ENCODE data around the gene DOK7. TPM values are rescaled to one million over a fixed set of nuclear protein-coding genes. Genes with fewer than 3 reads are reported as not detected.

The DOK7 gene
- total RNA-seq, 5 donors from 2014 or later (not counting 1 experiment from before 2014, with no cell fraction given), result 0.22 to 0.58 (median 0.36) TPM; not detected in 2

DNA sequence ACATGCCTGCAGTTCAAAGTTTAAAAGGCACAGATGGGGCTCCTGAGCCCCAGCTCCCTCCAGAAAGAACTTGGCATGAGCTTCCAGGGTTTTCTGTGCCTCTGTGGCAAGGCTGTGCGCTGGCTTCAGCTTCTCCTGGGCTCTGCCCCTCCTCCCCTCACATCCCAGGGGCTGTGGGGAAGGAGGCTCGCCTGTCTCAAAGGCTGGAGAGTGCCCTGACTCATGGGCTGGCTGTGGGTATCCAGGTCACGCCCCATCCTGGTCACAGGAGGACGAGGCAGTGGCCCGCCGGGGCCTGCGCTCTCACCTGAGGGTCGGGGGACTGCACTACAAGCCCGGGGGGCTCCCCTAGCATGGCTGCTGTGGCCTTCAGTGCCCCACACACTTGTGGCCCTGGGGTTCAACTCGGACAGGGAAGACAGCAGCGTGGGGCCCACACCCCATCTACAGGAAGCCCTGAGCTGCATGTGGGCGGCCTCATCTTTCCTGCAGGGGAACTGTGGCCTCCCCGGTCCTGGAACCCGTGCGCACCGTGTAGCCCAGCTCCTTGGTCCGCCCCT lies 51.2 kb downstream of the DOK7 start:
- Mint-ChIP-seq H3K27ac (no peak overlapping the region), H3K4me1 (no peaks in the 10 kb centered on the region), H3K36me3 (peaks cover 59% of the 10 kb centered on the region), H3K4me3 (no peak overlapping the region), H3K9me3 (no peaks in the 10 kb centered on the region), H3K27me3 (no peaks in the 10 kb centered on the region)
- Histone ChIP-seq H3K4me1 (ENCODE audit: control insufficient read depth in 1 of 2, extremely low read depth in 1 of 2, insufficient read depth in 2 of 2, low read length in 2 of 2) (no peaks in the 10 kb centered on the region), H3K4me3 (ENCODE audit: control insufficient read depth in 1 of 2, extremely low read depth in 1 of 2, low read length in 1 of 2) (no peak overlapping the region), H3K27ac (ENCODE audit: low read length) (no peak overlapping the region), H3K27me3 (replicated peaks in 1 of 2; ENCODE audit: control insufficient read depth in 2 of 2, extremely low read depth in 1 of 2, insufficient read depth in 2 of 2, low read length in 1 of 2) (no peaks in the 10 kb centered on the region), H3K9me3 (no peaks in the 10 kb centered on the region), H3K36me3 (ENCODE audit: control insufficient read depth in 2 of 2, extremely low read depth in 1 of 2, insufficient read depth in 1 of 2, low read length in 1 of 2) (peaks cover 28 to 87% of the 10 kb centered on the region in 2 donors)
- WGBS (ENCODE audit: insufficient coverage), result 86% methylated on average over 16 of the region's 17 CpGs
- ChIA-PET CTCF (no interaction called here), POLR2A (no interaction called here)
- ATAC-seq (replicated peaks in 1 of 4) (no peak), DNase-seq (no peak)

DNA sequence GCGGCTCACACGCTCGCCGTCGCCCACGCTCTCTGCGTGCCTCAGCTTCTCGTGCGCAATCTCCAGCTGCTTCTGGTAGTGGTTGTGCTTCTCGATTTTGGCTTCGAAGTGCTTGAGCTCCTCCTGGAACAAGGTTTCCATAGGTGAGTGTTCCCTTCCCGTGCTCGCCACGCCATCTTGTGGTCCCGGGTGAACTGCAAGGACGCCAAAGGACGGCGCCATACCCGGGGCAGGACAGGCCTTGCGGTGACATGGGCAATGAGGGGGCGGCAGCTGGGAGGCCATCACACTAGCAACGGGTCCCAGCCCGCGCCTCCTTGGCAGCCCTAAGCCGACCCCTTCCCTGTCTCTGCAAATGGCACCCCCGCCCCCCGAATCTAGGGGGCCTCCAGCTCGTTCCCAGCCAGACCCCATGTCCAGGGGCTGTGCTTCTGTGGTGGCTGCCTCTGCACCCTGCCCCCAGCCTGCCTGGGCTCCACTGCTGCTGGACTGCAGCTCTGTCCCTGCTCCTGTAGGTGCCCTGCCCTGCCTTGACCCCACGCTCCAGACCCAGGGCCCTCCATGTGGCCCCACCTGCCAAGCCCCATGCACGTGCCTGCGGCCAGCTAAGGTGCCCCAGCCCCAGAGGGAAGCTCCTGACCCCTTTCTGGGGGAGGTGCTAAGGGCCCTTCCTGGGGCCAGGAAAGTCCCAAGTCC lies 51.8 kb downstream of the DOK7 start:
- H3K36me3 Mint-ChIP-seq, result peaks cover 59% of the 10 kb centered on the region
- no peaks in the 10 kb centered on the region for H3K9me3 ChIP-seq
- POLR2A ChIA-PET, result no interaction called here
- H3K9me3 Mint-ChIP-seq, result no peaks in the 10 kb centered on the region
- H3K4me1 ChIP-seq (ENCODE audit: control insufficient read depth in 1 of 2, extremely low read depth in 1 of 2, insufficient read depth in 2 of 2, low read length in 2 of 2), result no peaks in the 10 kb centered on the region
- H3K27me3 Mint-ChIP-seq, result no peaks in the 10 kb centered on the region
- CTCF ChIA-PET, result no interaction called here
- no peak for ATAC-seq (replicated peaks in 1 of 4)
- WGBS (ENCODE audit: insufficient coverage), result 96% methylated on average over 30 of the region's 31 CpGs
- H3K4me3 ChIP-seq (ENCODE audit: control insufficient read depth in 1 of 2, extremely low read depth in 1 of 2, low read length in 1 of 2), result no peak overlapping the region
- H3K27ac Mint-ChIP-seq, result no peak overlapping the region
- H3K27ac ChIP-seq (ENCODE audit: low read length), result no peak overlapping the region
- H3K36me3 ChIP-seq (ENCODE audit: control insufficient read depth in 2 of 2, extremely low read depth in 1 of 2, insufficient read depth in 1 of 2, low read length in 1 of 2), result peaks cover 30 to 87% of the 10 kb centered on the region in 2 donors
- no peaks in the 10 kb centered on the region for H3K4me1 Mint-ChIP-seq
- no peak for DNase-seq
- peak overlapping the region in 1 of 3 donors; percentile 35 for H3K4me3 Mint-ChIP-seq
- no peaks in the 10 kb centered on the region for H3K27me3 ChIP-seq (replicated peaks in 1 of 2; ENCODE audit: control insufficient read depth in 2 of 2, extremely low read depth in 1 of 2, insufficient read depth in 2 of 2, low read length in 1 of 2)

DNA sequence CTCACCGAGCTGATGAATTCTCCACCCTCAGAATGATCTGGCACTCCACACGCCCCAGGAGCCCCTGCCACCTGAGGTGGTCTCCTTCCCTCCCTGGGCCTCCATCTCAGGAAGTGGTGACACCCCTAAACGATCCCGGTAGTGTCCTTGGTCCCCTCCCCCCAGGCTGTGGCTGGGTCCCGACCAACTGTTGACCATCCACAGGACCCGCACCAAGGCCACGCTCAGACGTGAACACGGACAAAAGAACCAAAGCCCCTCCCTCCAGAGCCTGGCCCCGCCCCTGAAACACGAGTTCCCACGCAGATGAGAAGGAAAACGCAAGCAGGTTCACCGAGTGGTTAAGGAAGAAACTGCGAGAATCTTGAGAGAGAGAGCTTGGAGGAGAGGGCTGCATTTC lies 52.5 kb downstream of the DOK7 start:
- H3K36me3 ChIP-seq (ENCODE audit: control insufficient read depth in 2 of 2, extremely low read depth in 1 of 2, insufficient read depth in 1 of 2, low read length in 1 of 2), result peaks cover 30 to 87% of the 10 kb centered on the region in 2 donors
- H3K4me3 ChIP-seq (ENCODE audit: control insufficient read depth in 1 of 2, extremely low read depth in 1 of 2, low read length in 1 of 2), result no peak overlapping the region
- Mint-ChIP-seq H3K36me3 (peaks cover 52% of the 10 kb centered on the region), H3K4me1 (no peaks in the 10 kb centered on the region), H3K4me3 (no peak overlapping the region), H3K27ac (no peak overlapping the region), H3K27me3 (no peaks in the 10 kb centered on the region), H3K9me3 (no peaks in the 10 kb centered on the region)
- ChIA-PET CTCF (no interaction called here), POLR2A (no interaction called here)
- H3K9me3 ChIP-seq, result no peaks in the 10 kb centered on the region
- no peaks in the 10 kb centered on the region for H3K4me1 ChIP-seq (ENCODE audit: control insufficient read depth in 1 of 2, extremely low read depth in 1 of 2, insufficient read depth in 2 of 2, low read length in 2 of 2)
- H3K27me3 ChIP-seq (replicated peaks in 1 of 2; ENCODE audit: control insufficient read depth in 2 of 2, extremely low read depth in 1 of 2, insufficient read depth in 2 of 2, low read length in 1 of 2), result no peaks in the 10 kb centered on the region
- ATAC-seq (replicated peaks in 1 of 4) (no peak), DNase-seq (no peak)
- no peak overlapping the region for H3K27ac ChIP-seq (ENCODE audit: low read length)
- 90% methylated on average over 11 of the region's 15 CpGs for WGBS (ENCODE audit: insufficient coverage)

DNA sequence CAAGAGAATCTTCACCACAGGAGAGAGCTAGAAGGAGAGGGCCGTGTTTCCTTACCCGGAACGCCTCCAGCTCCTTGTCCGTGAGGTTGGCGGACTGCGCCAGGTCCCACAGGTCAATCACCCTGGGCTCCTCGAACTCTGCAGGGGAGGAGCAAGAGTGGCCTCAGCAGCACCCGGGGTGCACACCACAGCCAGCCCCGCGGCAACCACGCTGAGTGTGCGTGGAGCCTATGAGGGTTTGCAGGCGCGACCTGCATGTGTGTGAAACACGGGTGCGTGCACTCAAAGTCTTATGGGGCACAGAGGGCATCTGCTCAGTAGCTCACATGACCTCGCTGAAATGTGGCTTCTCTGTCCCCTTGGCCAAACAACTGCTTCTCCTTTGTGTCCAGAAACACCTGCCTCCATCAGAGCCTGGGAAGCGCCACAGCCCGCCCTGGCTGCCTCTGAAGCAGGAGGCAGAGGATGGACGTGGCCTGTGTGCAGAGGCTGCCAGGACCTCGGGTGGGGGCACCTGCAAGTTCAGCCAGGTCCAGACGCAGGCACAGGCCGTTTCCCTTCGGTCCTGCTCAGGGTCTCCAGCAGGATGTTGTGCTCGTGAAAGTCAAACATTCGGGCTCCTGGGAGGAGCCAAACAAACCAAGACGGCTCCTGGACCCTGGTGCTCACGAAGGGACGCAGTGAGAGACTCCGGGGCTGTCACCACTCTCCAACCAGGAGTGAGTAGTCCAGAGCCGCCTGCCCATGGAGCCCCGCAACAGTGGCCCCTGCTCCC lies 53.1 kb downstream of the DOK7 start:
- Mint-ChIP-seq H3K27me3 (no peaks in the 10 kb centered on the region), H3K27ac (no peak overlapping the region), H3K9me3 (no peaks in the 10 kb centered on the region), H3K4me3 (no peak overlapping the region), H3K4me1 (no peaks in the 10 kb centered on the region), H3K36me3 (peaks cover 46% of the 10 kb centered on the region)
- H3K27me3 ChIP-seq (replicated peaks in 1 of 2; ENCODE audit: control insufficient read depth in 2 of 2, extremely low read depth in 1 of 2, insufficient read depth in 2 of 2, low read length in 1 of 2), result no peaks in the 10 kb centered on the region
- no peak overlapping the region for H3K27ac ChIP-seq (ENCODE audit: low read length)
- WGBS (ENCODE audit: insufficient coverage), result 94% methylated on average over 31 of the region's 32 CpGs
- ChIA-PET CTCF (no interaction called here), POLR2A (no interaction called here)
- H3K4me1 ChIP-seq (ENCODE audit: control insufficient read depth in 1 of 2, extremely low read depth in 1 of 2, insufficient read depth in 2 of 2, low read length in 2 of 2), result no peaks in the 10 kb centered on the region
- H3K36me3 ChIP-seq (ENCODE audit: control insufficient read depth in 2 of 2, extremely low read depth in 1 of 2, insufficient read depth in 1 of 2, low read length in 1 of 2), result peaks cover 30 to 87% of the 10 kb centered on the region in 2 donors
- DNase-seq, result no peak
- H3K4me3 ChIP-seq (ENCODE audit: control insufficient read depth in 1 of 2, extremely low read depth in 1 of 2, low read length in 1 of 2), result no peak overlapping the region
- no peaks in the 10 kb centered on the region for H3K9me3 ChIP-seq
- no peak for ATAC-seq (replicated peaks in 1 of 4)

DNA sequence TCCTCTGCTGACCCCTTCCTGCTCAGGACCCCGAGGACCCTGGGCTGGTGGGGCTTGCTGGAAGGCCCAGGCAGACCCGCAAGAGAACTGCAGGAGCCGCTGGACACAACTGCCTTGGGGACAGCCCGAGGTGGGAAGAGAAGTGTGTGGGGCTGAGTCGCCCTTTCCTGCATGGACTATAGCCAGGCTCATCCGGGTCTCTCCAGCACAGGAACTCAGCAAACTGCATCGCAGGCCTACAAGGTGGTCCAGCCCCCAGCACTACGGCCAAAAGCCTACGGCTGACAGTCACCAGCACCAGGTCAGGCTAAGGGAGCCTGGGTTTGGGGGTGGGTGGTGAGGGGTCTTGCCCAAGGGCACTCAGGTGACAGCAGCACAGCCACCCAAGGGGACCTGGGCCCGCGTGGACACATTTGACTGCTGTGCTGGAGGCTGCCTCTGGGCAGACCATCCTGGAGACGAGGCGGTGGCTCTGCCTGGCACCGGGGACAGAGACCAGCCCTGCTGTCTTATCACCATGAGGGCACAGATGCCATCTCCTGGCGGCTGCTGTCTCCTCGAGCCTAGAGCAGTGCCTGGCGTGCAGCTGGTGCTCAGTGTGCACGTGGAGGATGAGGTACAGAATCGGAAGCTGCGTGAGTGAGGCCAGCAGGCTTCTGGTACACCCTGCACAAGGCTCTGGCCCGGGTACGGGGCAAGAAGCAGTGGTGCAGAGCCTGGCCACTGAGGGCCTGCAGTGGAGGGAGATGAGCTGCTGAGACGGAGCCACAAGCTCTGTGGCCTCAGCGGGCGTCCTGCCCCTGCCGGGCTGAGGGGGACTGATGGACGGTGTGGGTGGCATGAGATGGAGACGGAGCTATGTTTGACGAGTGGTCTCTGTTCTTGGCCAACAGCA lies 54.0 kb downstream of the DOK7 start:
- Mint-ChIP-seq H3K27ac (no peak overlapping the region), H3K4me1 (no peaks in the 10 kb centered on the region), H3K27me3 (no peaks in the 10 kb centered on the region), H3K4me3 (no peak overlapping the region), H3K36me3 (peaks cover 46% of the 10 kb centered on the region), H3K9me3 (no peaks in the 10 kb centered on the region)
- Histone ChIP-seq H3K27me3 (replicated peaks in 1 of 2; ENCODE audit: control insufficient read depth in 2 of 2, extremely low read depth in 1 of 2, insufficient read depth in 2 of 2, low read length in 1 of 2) (no peaks in the 10 kb centered on the region), H3K4me1 (ENCODE audit: control insufficient read depth in 1 of 2, extremely low read depth in 1 of 2, insufficient read depth in 2 of 2, low read length in 2 of 2) (no peaks in the 10 kb centered on the region), H3K9me3 (no peaks in the 10 kb centered on the region), H3K4me3 (ENCODE audit: control insufficient read depth in 1 of 2, extremely low read depth in 1 of 2, low read length in 1 of 2) (no peak overlapping the region), H3K36me3 (ENCODE audit: control insufficient read depth in 2 of 2, extremely low read depth in 1 of 2, insufficient read depth in 1 of 2, low read length in 1 of 2) (peaks cover 28 to 87% of the 10 kb centered on the region in 2 donors), H3K27ac (ENCODE audit: low read length) (no peak overlapping the region)
- POLR2A ChIA-PET, result no interaction called here
- DNase-seq (no peak), ATAC-seq (replicated peaks in 1 of 4) (no peak)
- 95% methylated on average over 22 of the region's 29 CpGs for whole genome bisulfite sequencing (ENCODE audit: insufficient coverage)
- CTCF ChIA-PET, result no interaction called here

Data from T-cell (primary cell).